Ovary (tissue), 3 donors: ENCODE results near the gene TENM3.

ENCODE experiments used
- CTCF ChIP-seq, 3 donors: fragments of 450-650 bp in 2 of 3; fragments of 200-600 bp in 1 of 3; IDR thresholded peaks; one replicate each; pipeline versions ENCODE4 v1.5.1 to v1.8.0; 2016 to 2022; ENCODE audit warnings: antibody characterized with exemption in 3 of 3, mild to moderate bottlenecking in 1 of 3
- EP300 ChIP-seq: sonication (generic); formaldehyde crosslinking; IDR thresholded peaks from one replicate; pipeline ENCODE4 v1.6.1; 2017; ENCODE audit warnings: antibody characterized with exemption
- POLR2A ChIP-seq: fragments of 450-650 bp; IDR thresholded peaks from one replicate; pipeline ENCODE4 v1.6.1; 2017; ENCODE audit warnings: antibody characterized with exemption, mild to moderate bottlenecking, moderate library complexity
- donor health status: DM: no; HTN: no; CAD: no.

GRCh38 chr4:182567119-182567518 lies 323.9 kb downstream of the TENM3 start:
- TF ChIP-seq CTCF (IDR thresholded peaks at IDR 0.05) (no peak), POLR2A (no peak), EP300 (no peak)
